GM18511 (cell line): ENCODE measurements around the gene SPARCL1.
"Not testable (repeated sequence)": the region's sequence is repeated elsewhere in the genome, so short reads cannot be mapped to it uniquely, and the experiment has no call there.

ENCODE experiments used
- ATAC-seq: cut with Tn5 transposase; IDR thresholded peaks from one replicate; pipeline ENCODE4 v1.9.1; 2021; ENCODE audit warnings: mild to moderate bottlenecking, moderate library complexity; ENCODE audit not compliant: unreplicated experiment

SPARCL1 gene

GRCh38 chr4:87505862-87506261 lies 23.3 kb downstream of the SPARCL1 start:
- ATAC-seq = no peak

- ATAC-seq = no peak
Measured at GRCh38 chr4:87502580-87503238, 26.5 kb downstream of the SPARCL1 start.

GRCh38 chr4:87500092-87500462 lies 29.1 kb downstream of the SPARCL1 start:
- ATAC-seq = peak; percentile 48

- ATAC-seq = peak; percentile 75
Measured at GRCh38 chr4:87499403-87500091, 29.6 kb downstream of the SPARCL1 start.

GRCh38 chr4:87498446-87498900 lies 30.7 kb downstream of the SPARCL1 start:
- peak; percentile 78 for ATAC-seq

- ATAC-seq = no peak
Measured at GRCh38 chr4:87497578-87497977, 31.6 kb downstream of the SPARCL1 start.

- no peak for ATAC-seq
Measured at GRCh38 chr4:87497159-87497558, 32.0 kb downstream of the SPARCL1 start.

GRCh38 chr4:87493115-87493514 lies 36.1 kb downstream of the SPARCL1 start:
- no peak for ATAC-seq

GRCh38 chr4:87491851-87492250 lies 37.3 kb downstream of the SPARCL1 start:
- ATAC-seq = not testable (repeated sequence)

GRCh38 chr4:87491436-87491835 lies 37.7 kb downstream of the SPARCL1 start:
- no peak for ATAC-seq

GRCh38 chr4:87490664-87491369 lies 38.4 kb downstream of the SPARCL1 start:
- no peak for ATAC-seq

GRCh38 chr4:87489678-87490077 lies 39.5 kb downstream of the SPARCL1 start:
- ATAC-seq = no peak

- ATAC-seq = not testable (repeated sequence)
Measured at GRCh38 chr4:87488666-87489065, 40.5 kb downstream of the SPARCL1 start.

- not testable (repeated sequence) for ATAC-seq
Measured at GRCh38 chr4:87483247-87483646, 45.9 kb downstream of the SPARCL1 start.

GRCh38 chr4:87481377-87481776 lies 47.8 kb downstream of the SPARCL1 start:
- ATAC-seq = no peak

- no peak for ATAC-seq
Measured at GRCh38 chr4:87478732-87479250, 50.4 kb downstream of the SPARCL1 start.

GRCh38 chr4:87476934-87477333 lies 52.2 kb downstream of the SPARCL1 start:
- ATAC-seq = no peak

GRCh38 chr4:87469390-87469789 lies 59.8 kb downstream of the SPARCL1 start:
- no peak for ATAC-seq

GRCh38 chr4:87465739-87466366 lies 63.3 kb downstream of the SPARCL1 start:
- peak; percentile 67 for ATAC-seq

GRCh38 chr4:87462102-87462501 lies 67.1 kb downstream of the SPARCL1 start:
- ATAC-seq = no peak

GRCh38 chr4:87461281-87461700 lies 67.9 kb downstream of the SPARCL1 start:
- ATAC-seq = no peak
